Mesendoderm (in vitro differentiated cells): ENCODE measurements around the gene ZRANB3.
"Not testable (repeated sequence)": the region's sequence is repeated elsewhere in the genome, so short reads cannot be mapped to it uniquely, and the experiment has no call there.

Experiments used
- DNase-seq: peaks from one replicate; pipeline ENCODE4 v3.0.0; 2013
- H2AK5ac ChIP-seq: 2 replicates; pipeline ENCODE4 v1.6.1; 2013; ENCODE audit warnings: low read length, inconsistent platforms
- H2BK120ac ChIP-seq: 2 replicates; pipeline ENCODE4 v1.6.1; 2013; ENCODE audit warnings: low read depth, mild to moderate bottlenecking, low read length, moderate library complexity, mixed read lengths
- H2BK15ac ChIP-seq: replicated peaks from 2 replicates; pipeline ENCODE4 v1.6.1; 2013; ENCODE audit warnings: low read depth, mild to moderate bottlenecking, moderate library complexity
- H2BK5ac ChIP-seq: 2 replicates; pipeline ENCODE4 v1.6.1; 2013; ENCODE audit warnings: low read length, inconsistent platforms
- H3K18ac ChIP-seq: 2 replicates; pipeline ENCODE4 v1.6.1; 2013; ENCODE audit warnings: mild to moderate bottlenecking, low read length, mixed read lengths
- H3K23ac ChIP-seq: one replicate; pipeline ENCODE4 v1.6.1; 2013; ENCODE audit warnings: low read length
- H3K27ac ChIP-seq: 2 replicates; pipeline ENCODE4 v1.5.1; 2013; ENCODE audit warnings: low read depth, mild to moderate bottlenecking, inconsistent platforms, low read length, moderate library complexity
- H3K27me3 ChIP-seq: 2 replicates; pipeline ENCODE4 v1.6.1; 2013; ENCODE audit warnings: low read length, control low read depth, mild to moderate bottlenecking, inconsistent platforms; ENCODE audit not compliant: insufficient read depth, poor library complexity
- H3K36me3 ChIP-seq: 2 replicates; pipeline ENCODE4 v1.6.1; 2013; ENCODE audit warnings: low read length, inconsistent platforms; ENCODE audit not compliant: control insufficient read depth, insufficient read depth
- H3K4ac ChIP-seq: one replicate; pipeline ENCODE4 v1.6.1; 2013; ENCODE audit warnings: low read depth, mild to moderate bottlenecking, low read length, moderate library complexity
- H3K4me1 ChIP-seq: 2 replicates; pipeline ENCODE4 v1.6.1; 2013; ENCODE audit warnings: low read depth, low read length, inconsistent platforms; ENCODE audit not compliant: control insufficient read depth
- H3K4me2 ChIP-seq: 2 replicates; pipeline ENCODE4 v1.6.1; 2013; ENCODE audit warnings: low read length
- H3K4me3 ChIP-seq: 2 replicates; pipeline ENCODE4 v1.5.1; 2013; ENCODE audit warnings: mild to moderate bottlenecking, low read length
- H3K56ac ChIP-seq: one replicate; pipeline ENCODE4 v1.6.1; 2013; ENCODE audit warnings: low read length
- H3K79me1 ChIP-seq: 2 replicates; pipeline ENCODE4 v1.6.1; 2013; ENCODE audit warnings: low read length, inconsistent platforms
- H3K79me2 ChIP-seq: 2 replicates; pipeline ENCODE4 v1.6.1; 2013; ENCODE audit warnings: mild to moderate bottlenecking, low read length; ENCODE audit not compliant: control insufficient read depth, insufficient read depth
- H3K9ac ChIP-seq: 2 replicates; pipeline ENCODE4 v1.6.1; 2013; ENCODE audit warnings: low read length, inconsistent platforms
- H4K5ac ChIP-seq: one replicate; pipeline ENCODE4 v1.6.1; 2013; ENCODE audit warnings: low read length
- H4K8ac ChIP-seq: one replicate; pipeline ENCODE4 v1.6.1; 2013; ENCODE audit warnings: low read depth, mild to moderate bottlenecking, control low read depth, low read length, moderate library complexity
- WGBS: extraction: QIAGEN DNeasy Blood & Tissue Kit; methylation state at CpG from one replicate; pipeline ENCODE4 v1.1.7; 2013; ENCODE audit warnings: low lambda C conversion rate, missing lambda C conversion rate; ENCODE audit not compliant: insufficient coverage; ENCODE audit errors: extremely low coverage; 5-methylcytosine and 5-hydroxymethylcytosine counted together

Gene ZRANB3

GRCh38 chr2:135105513-135106316, 425.3 kb downstream of the ZRANB3 start:
- not testable (repeated sequence) for H2BK120ac ChIP-seq, H2AK5ac ChIP-seq, H3K56ac ChIP-seq, H3K4me2 ChIP-seq, H3K4me3 ChIP-seq, H3K27ac ChIP-seq, H3K36me3 ChIP-seq, H4K8ac ChIP-seq, H2BK15ac ChIP-seq, H3K79me1 ChIP-seq, H3K4me1 ChIP-seq, H3K23ac ChIP-seq, H4K5ac ChIP-seq, H3K27me3 ChIP-seq, H3K18ac ChIP-seq, H3K9ac ChIP-seq, H3K4ac ChIP-seq, H3K79me2 ChIP-seq, DNase-seq, H2BK5ac ChIP-seq
- WGBS, result no CpG with 5 or more reads among the region's 56 CpGs

GRCh38 chr2:135103843-135104242, 427.2 kb downstream of the ZRANB3 start:
- Histone ChIP-seq H3K4me2 (no peak overlapping the region), H3K4me1 (no peaks in the 10 kb centered on the region), H3K36me3 (no peaks in the 10 kb centered on the region), H3K4ac (no peak overlapping the region), H2BK5ac (no peak overlapping the region), H3K23ac (no peak overlapping the region), H4K8ac (no peak overlapping the region), H2BK15ac (no peak overlapping the region), H4K5ac (no peak overlapping the region), H2AK5ac (no peak overlapping the region), H3K18ac (no peak overlapping the region), H3K4me3 (no peak overlapping the region), H3K27me3 (no peaks in the 10 kb centered on the region), H3K27ac (no peak overlapping the region), H2BK120ac (no peak overlapping the region), H3K79me1 (peaks cover 1% of the 10 kb centered on the region), H3K9ac (no peak overlapping the region), H3K56ac (no peak overlapping the region), H3K79me2 (no peaks in the 10 kb centered on the region)
- WGBS, result no CpG with 5 or more reads among the region's 1 CpG
- no peak for DNase-seq

- Histone ChIP-seq H3K27me3 (no peaks in the 10 kb centered on the region), H3K4me3 (no peak overlapping the region), H3K79me1 (peaks cover 1% of the 10 kb centered on the region), H3K9ac (no peak overlapping the region), H3K27ac (no peak overlapping the region), H4K5ac (no peak overlapping the region), H3K23ac (no peak overlapping the region), H2AK5ac (no peak overlapping the region), H2BK120ac (no peak overlapping the region), H3K79me2 (no peaks in the 10 kb centered on the region), H2BK5ac (no peak overlapping the region), H4K8ac (no peak overlapping the region), H2BK15ac (no peak overlapping the region), H3K4me1 (no peaks in the 10 kb centered on the region), H3K4ac (no peak overlapping the region), H3K56ac (no peak overlapping the region), H3K4me2 (no peak overlapping the region), H3K36me3 (no peaks in the 10 kb centered on the region), H3K18ac (no peak overlapping the region)
- WGBS, result no CpG with 5 or more reads among the region's 5 CpGs
- DNase-seq, result no peak
These were observed 431.1 kb downstream of the ZRANB3 start for GRCh38 chr2:135099802-135100483.

DNA sequence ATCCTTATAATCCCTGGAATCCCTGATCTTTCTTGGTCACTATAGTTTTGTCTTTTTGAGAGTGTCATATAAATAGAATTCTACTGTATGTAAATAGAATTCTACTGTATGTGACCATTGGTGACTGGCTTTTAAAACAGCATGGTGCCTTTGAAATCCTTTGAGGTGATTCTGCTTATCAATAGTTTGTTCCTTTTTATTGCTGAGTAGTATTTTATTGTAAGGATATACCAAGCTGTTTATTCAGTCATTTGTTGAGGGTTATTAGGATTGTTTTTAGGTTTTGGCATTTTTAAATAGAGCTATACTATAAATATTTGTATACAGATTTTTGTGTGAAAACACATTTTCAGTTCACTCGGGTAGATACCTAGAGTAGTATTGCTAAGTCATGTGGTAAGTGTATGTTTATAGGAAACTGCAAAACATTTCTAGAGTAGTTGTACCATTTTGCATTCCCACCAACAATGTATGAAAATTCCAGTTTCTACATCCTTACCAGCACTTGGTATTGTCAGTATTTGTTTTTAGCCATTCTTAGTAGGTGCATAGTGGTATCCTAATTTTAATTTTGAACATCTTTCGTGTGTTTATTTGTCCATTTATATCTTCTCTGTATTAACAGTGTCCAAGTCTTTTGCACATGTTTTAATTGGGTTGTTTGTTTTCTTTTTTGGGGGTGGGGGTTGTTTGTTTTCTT, 433.3 kb downstream of the ZRANB3 start:
- no peak overlapping the region for H2BK120ac ChIP-seq
- no peak overlapping the region for H2BK5ac ChIP-seq
- no peak overlapping the region for H3K4me3 ChIP-seq
- no peak overlapping the region for H3K23ac ChIP-seq
- no peak for DNase-seq
- no peaks in the 10 kb centered on the region for H3K79me2 ChIP-seq
- no peak overlapping the region for H4K8ac ChIP-seq
- H3K27ac ChIP-seq, result no peak overlapping the region
- no CpG with 5 or more reads among the region's 2 CpGs for WGBS
- peaks cover 2% of the 10 kb centered on the region for H3K36me3 ChIP-seq
- H3K56ac ChIP-seq, result no peak overlapping the region
- H3K4me2 ChIP-seq, result no peak overlapping the region
- H2BK15ac ChIP-seq, result no peak overlapping the region
- no peak overlapping the region for H4K5ac ChIP-seq
- H2AK5ac ChIP-seq, result no peak overlapping the region
- no peak overlapping the region for H3K9ac ChIP-seq
- H3K27me3 ChIP-seq, result no peaks in the 10 kb centered on the region
- H3K79me1 ChIP-seq, result peaks cover 1% of the 10 kb centered on the region
- H3K4me1 ChIP-seq, result no peaks in the 10 kb centered on the region
- no peak overlapping the region for H3K4ac ChIP-seq
- no peak overlapping the region for H3K18ac ChIP-seq

GRCh38 chr2:135096665-135097446, 434.2 kb downstream of the ZRANB3 start:
- WGBS, result no CpG with 5 or more reads among the region's 4 CpGs
- H2AK5ac ChIP-seq, result no peak overlapping the region
- no peak overlapping the region for H3K56ac ChIP-seq
- no peak overlapping the region for H4K5ac ChIP-seq
- H3K9ac ChIP-seq, result no peak overlapping the region
- H4K8ac ChIP-seq, result no peak overlapping the region
- H3K4me3 ChIP-seq, result no peak overlapping the region
- peaks cover 2% of the 10 kb centered on the region for H3K36me3 ChIP-seq
- no peak overlapping the region for H3K4me2 ChIP-seq
- DNase-seq, result no peak
- H3K4me1 ChIP-seq, result no peaks in the 10 kb centered on the region
- no peaks in the 10 kb centered on the region for H3K27me3 ChIP-seq
- H2BK120ac ChIP-seq, result no peak overlapping the region
- no peak overlapping the region for H2BK5ac ChIP-seq
- H3K79me2 ChIP-seq, result no peaks in the 10 kb centered on the region
- peaks cover 1% of the 10 kb centered on the region for H3K79me1 ChIP-seq
- no peak overlapping the region for H2BK15ac ChIP-seq
- no peak overlapping the region for H3K23ac ChIP-seq
- H3K18ac ChIP-seq, result no peak overlapping the region
- no peak overlapping the region for H3K27ac ChIP-seq
- no peak overlapping the region for H3K4ac ChIP-seq
